GM18907 (cell line): Measurements from ENCODE around the gene STARD13.

Source experiments
- ATAC-seq: cut with Tn5 transposase; IDR thresholded peaks from one replicate; pipeline ENCODE4 v1.9.1; 2021; ENCODE audit warnings: mild to moderate bottlenecking, moderate library complexity; ENCODE audit not compliant: unreplicated experiment

The STARD13 gene

GRCh38 chr13:33285420-33286124, at the start of gene STARD13:
TSS of gene STARD13 (minus strand) at chr13:33285755. CDS start at chr13:33285638, 117 bp downstream.
- ATAC-seq, result peak; percentile 71

GRCh38 chr13:33334831-33335230, 49.3 kb upstream of the STARD13 start:
- no peak for ATAC-seq

GRCh38 chr13:33331962-33332361, 46.4 kb upstream of the STARD13 start:
- no peak for ATAC-seq

GRCh38 chr13:33330483-33330882, 44.9 kb upstream of the STARD13 start:
- ATAC-seq, result no peak

GRCh38 chr13:33328701-33329100, 43.1 kb upstream of the STARD13 start:
- no peak for ATAC-seq

GRCh38 chr13:33326723-33327122, 41.2 kb upstream of the STARD13 start:
- no peak for ATAC-seq

- ATAC-seq, result no peak
Observed at GRCh38 chr13:33326246-33326645, 40.7 kb upstream of the STARD13 start.

GRCh38 chr13:33323801-33324510, 38.4 kb upstream of the STARD13 start:
- ATAC-seq, result no peak

GRCh38 chr13:33322965-33323668, 37.6 kb upstream of the STARD13 start:
- ATAC-seq, result no peak

GRCh38 chr13:33322543-33322809, 36.9 kb upstream of the STARD13 start:
- ATAC-seq, result no peak

GRCh38 chr13:33321686-33322542, 36.4 kb upstream of the STARD13 start:
- ATAC-seq, result no peak

- no peak for ATAC-seq
Observed at GRCh38 chr13:33319859-33320258, 34.3 kb upstream of the STARD13 start.

GRCh38 chr13:33318744-33319143, 33.2 kb upstream of the STARD13 start:
- no peak for ATAC-seq

GRCh38 chr13:33318037-33318436, 32.5 kb upstream of the STARD13 start:
- ATAC-seq, result no peak

- ATAC-seq, result no peak
Observed at GRCh38 chr13:33316890-33317289, 31.3 kb upstream of the STARD13 start.

- ATAC-seq, result no peak
Observed at GRCh38 chr13:33313504-33313903, 27.9 kb upstream of the STARD13 start.

- ATAC-seq, result no peak
Observed at GRCh38 chr13:33312861-33313212, 27.3 kb upstream of the STARD13 start.

GRCh38 chr13:33312150-33312860, 26.8 kb upstream of the STARD13 start:
- no peak for ATAC-seq

GRCh38 chr13:33311040-33311439, 25.5 kb upstream of the STARD13 start:
- no peak for ATAC-seq

- no peak for ATAC-seq
Observed at GRCh38 chr13:33310245-33311038, 24.9 kb upstream of the STARD13 start.
